Rectal smooth muscle tissue (tissue), 1 donor: ENCODE results near the gene KCNQ4.

Experiments used
- H3K27ac ChIP-seq: one replicate; pipeline ENCODE4 v1.7.0; 2013; ENCODE audit warnings: low read depth, low read length, inconsistent platforms
- H3K27me3 ChIP-seq: one replicate; pipeline ENCODE4 v1.7.0; 2013; ENCODE audit warnings: low read length; ENCODE audit not compliant: control insufficient read depth, insufficient read depth
- H3K36me3 ChIP-seq: one replicate; pipeline ENCODE4 v1.7.0; 2013; ENCODE audit warnings: low read length; ENCODE audit not compliant: control insufficient read depth, insufficient read depth
- H3K4me1 ChIP-seq: one replicate; pipeline ENCODE4 v1.7.0; 2013; ENCODE audit warnings: low read length; ENCODE audit not compliant: control insufficient read depth, insufficient read depth
- H3K4me3 ChIP-seq: one replicate; pipeline ENCODE4 v1.7.0; 2013; ENCODE audit warnings: low read length
- H3K9ac ChIP-seq: one replicate; pipeline ENCODE4 v1.7.0; 2013; ENCODE audit warnings: low read length

The KCNQ4 gene

GRCh38 chr1:40806731-40807695 is 23.4 kb downstream of the KCNQ4 start:
- peak overlapping the region; percentile 9 for H3K4me3 ChIP-seq
- no peak overlapping the region for H3K9ac ChIP-seq

GRCh38 chr1:40808002-40808401 is 24.4 kb downstream of the KCNQ4 start:
- no peaks in the 10 kb centered on the region for H3K36me3 ChIP-seq
- H3K4me3 ChIP-seq = no peak overlapping the region
- no peak overlapping the region for H3K27ac ChIP-seq
- H3K9ac ChIP-seq = no peak overlapping the region
- no peaks in the 10 kb centered on the region for H3K27me3 ChIP-seq
- peaks cover 18% of the 10 kb centered on the region for H3K4me1 ChIP-seq

More at GRCh38 chr1:40806731-40807695, 23.4 kb downstream of the KCNQ4 start:
- Histone ChIP-seq H3K27ac (peak overlapping the region; percentile 76), H3K27me3 (no peaks in the 10 kb centered on the region), H3K36me3 (peaks cover 3% of the 10 kb centered on the region), H3K4me1 (peaks cover 22% of the 10 kb centered on the region)

GRCh38 chr1:40808444-40808843 is 24.9 kb downstream of the KCNQ4 start:
- Histone ChIP-seq H3K9ac (no peak overlapping the region), H3K27ac (no peak overlapping the region), H3K27me3 (no peaks in the 10 kb centered on the region), H3K4me3 (no peak overlapping the region), H3K4me1 (peaks cover 18% of the 10 kb centered on the region), H3K36me3 (no peaks in the 10 kb centered on the region)

- no peak overlapping the region for H3K27ac ChIP-seq
- H3K9ac ChIP-seq = no peak overlapping the region
- no peaks in the 10 kb centered on the region for H3K36me3 ChIP-seq
- H3K27me3 ChIP-seq = no peaks in the 10 kb centered on the region
- H3K4me3 ChIP-seq = no peak overlapping the region
- peaks cover 18% of the 10 kb centered on the region for H3K4me1 ChIP-seq
Observed at GRCh38 chr1:40808909-40809308, 25.3 kb downstream of the KCNQ4 start.

- Histone ChIP-seq H3K36me3 (no peaks in the 10 kb centered on the region), H3K4me1 (peaks cover 16% of the 10 kb centered on the region), H3K27ac (no peak overlapping the region), H3K4me3 (no peak overlapping the region), H3K27me3 (no peaks in the 10 kb centered on the region), H3K9ac (no peak overlapping the region)
Observed at GRCh38 chr1:40810927-40811326, 27.3 kb downstream of the KCNQ4 start.

- Histone ChIP-seq H3K4me3 (no peak overlapping the region), H3K36me3 (peaks cover 2% of the 10 kb centered on the region), H3K27me3 (no peaks in the 10 kb centered on the region), H3K27ac (no peak overlapping the region), H3K4me1 (no peaks in the 10 kb centered on the region), H3K9ac (no peak overlapping the region)
Observed at GRCh38 chr1:40815420-40815819, 31.8 kb downstream of the KCNQ4 start.

GRCh38 chr1:40817791-40818263 is 34.2 kb downstream of the KCNQ4 start:
- Histone ChIP-seq H3K9ac (no peak overlapping the region), H3K4me3 (peak overlapping the region; percentile 41), H3K27ac (no peak overlapping the region), H3K27me3 (no peaks in the 10 kb centered on the region), H3K4me1 (no peaks in the 10 kb centered on the region), H3K36me3 (peaks cover 2% of the 10 kb centered on the region)

GRCh38 chr1:40818264-40818961 is 34.8 kb downstream of the KCNQ4 start:
- no peak overlapping the region for H3K27ac ChIP-seq
- H3K27me3 ChIP-seq = no peaks in the 10 kb centered on the region
- no peaks in the 10 kb centered on the region for H3K4me1 ChIP-seq
- peaks cover 2% of the 10 kb centered on the region for H3K36me3 ChIP-seq
- no peak overlapping the region for H3K9ac ChIP-seq
- peak overlapping the region; percentile 41 for H3K4me3 ChIP-seq

GRCh38 chr1:40819101-40819500 is 35.5 kb downstream of the KCNQ4 start:
- Histone ChIP-seq H3K4me1 (no peaks in the 10 kb centered on the region), H3K27me3 (no peaks in the 10 kb centered on the region), H3K36me3 (peaks cover 2% of the 10 kb centered on the region), H3K9ac (no peak overlapping the region), H3K4me3 (no peak overlapping the region), H3K27ac (no peak overlapping the region)

GRCh38 chr1:40820251-40820797 is 36.7 kb downstream of the KCNQ4 start:
- Histone ChIP-seq H3K36me3 (peaks cover 2% of the 10 kb centered on the region), H3K4me1 (peaks cover 3% of the 10 kb centered on the region)

GRCh38 chr1:40820911-40821693 is 37.5 kb downstream of the KCNQ4 start:
- no peak overlapping the region for H3K9ac ChIP-seq
- peaks cover 3% of the 10 kb centered on the region for H3K4me1 ChIP-seq
- H3K27me3 ChIP-seq = no peaks in the 10 kb centered on the region
- no peak overlapping the region for H3K4me3 ChIP-seq
- peaks cover 2% of the 10 kb centered on the region for H3K36me3 ChIP-seq
- no peak overlapping the region for H3K27ac ChIP-seq

More at GRCh38 chr1:40820251-40820797, 36.7 kb downstream of the KCNQ4 start:
- H3K9ac ChIP-seq = no peak overlapping the region
- no peak overlapping the region for H3K4me3 ChIP-seq
- H3K27me3 ChIP-seq = no peaks in the 10 kb centered on the region
- H3K27ac ChIP-seq = no peak overlapping the region

- Histone ChIP-seq H3K4me3 (no peak overlapping the region), H3K27me3 (no peaks in the 10 kb centered on the region), H3K4me1 (peaks cover 3% of the 10 kb centered on the region), H3K9ac (no peak overlapping the region), H3K36me3 (peaks cover 2% of the 10 kb centered on the region), H3K27ac (no peak overlapping the region)
Observed at GRCh38 chr1:40822890-40823289, 39.3 kb downstream of the KCNQ4 start.
